PC-9 (cell line): ENCODE data around the gene LRRC14B. TPM values are rescaled to one million over a fixed set of nuclear protein-coding genes. Genes with fewer than 3 reads are reported as not detected.
"Not testable (repeated sequence)": the region's sequence is repeated elsewhere in the genome, so short reads cannot be mapped to it uniquely, and the experiment has no call there.

Source experiments
- BruUV-seq: library from RNA; stranded (reverse); fragments of 400-500 nt; replicated peaks from 2 replicates; lab custom pipeline; 2021; lab: Mats Ljungman, UMichigan
- CTCF ChIA-PET: fragments of 300-600 bp; sonication (Branson Sonifier 250); formaldehyde crosslinking; loops from one replicate; lab custom pipeline; 2022; ENCODE audit warnings: antibody characterized with exemption; lab: Charles Lee
- POLR2A ChIA-PET: fragments of 300-600 bp; sonication (Branson Sonifier 250); formaldehyde crosslinking; loops from one replicate; lab custom pipeline; 2022; ENCODE audit warnings: antibody characterized with exemption; ENCODE audit not compliant: unreplicated experiment; lab: Charles Lee
- DNase-seq, 2 experiments: peaks; one replicate each; pipeline versions ENCODE4 v3.0.0 to v3.0.0-alpha.2; 2015 to 2022; ENCODE audit warnings: mixed read lengths in 1 of 2
- H2AFZ ChIP-seq: fragments of 200-600 bp; sonication (generic); 2 replicates; pipeline ENCODE4 v1.8.1; 2017; ENCODE audit warnings: antibody characterized with exemption
- H3F3A ChIP-seq: fragments of 200-600 bp; sonication (generic); 2 replicates; pipeline ENCODE4 v1.8.1; 2017; ENCODE audit warnings: antibody characterized with exemption, mild to moderate bottlenecking, low read depth; ENCODE audit not compliant: insufficient read depth
- H3K27ac ChIP-seq: fragments of 200-600 bp; sonication (generic); 2 replicates; pipeline ENCODE4 v1.6.1; 2016; ENCODE audit warnings: mixed run types
- H3K27me3 ChIP-seq: fragments of 200-600 bp; sonication (generic); 2 replicates; pipeline ENCODE4 v1.6.1; 2016; ENCODE audit warnings: low read depth, mixed run types; ENCODE audit not compliant: insufficient read depth
- H3K36me3 ChIP-seq: fragments of 200-600 bp; sonication (generic); 2 replicates; pipeline ENCODE4 v1.6.1; 2016; ENCODE audit warnings: low read depth, mixed run types
- H3K4me1 ChIP-seq: fragments of 200-600 bp; sonication (generic); replicated peaks from 2 replicates; pipeline ENCODE4 v1.6.1; 2016; ENCODE audit warnings: mixed run types; ENCODE audit not compliant: insufficient read depth
- H3K4me2 ChIP-seq: fragments of 200-600 bp; sonication (generic); 2 replicates; pipeline ENCODE4 v1.6.1; 2017; ENCODE audit warnings: mixed run types
- H3K4me3 ChIP-seq: fragments of 200-600 bp; sonication (generic); 2 replicates; pipeline ENCODE4 v1.6.1; 2016; ENCODE audit warnings: mixed run types
- H3K79me2 ChIP-seq: fragments of 200-600 bp; sonication (generic); 2 replicates; pipeline ENCODE4 v1.6.1; 2017; ENCODE audit warnings: low read depth, mixed run types
- H3K9me2 ChIP-seq: fragments of 200-600 bp; sonication (generic); 2 replicates; pipeline ENCODE4 v1.8.1; 2017; ENCODE audit warnings: mild to moderate bottlenecking; ENCODE audit not compliant: insufficient read depth
- H3K9me3 ChIP-seq: fragments of 200-600 bp; sonication (generic); 2 replicates; pipeline ENCODE4 v1.8.1; 2016; ENCODE audit warnings: low read depth; ENCODE audit not compliant: insufficient read depth
- H4K20me1 ChIP-seq: fragments of 200-600 bp; sonication (generic); 2 replicates; pipeline ENCODE4 v1.8.1; 2017; ENCODE audit not compliant: insufficient read depth
- CTCF ChIP-seq: fragments of 200-600 bp; sonication (generic); conservative IDR thresholded peaks from 2 replicates; pipeline ENCODE4 v1.6.1; 2017; ENCODE audit warnings: mixed run types, antibody characterized with exemption, mild to moderate bottlenecking, moderate library complexity
- EZH2 ChIP-seq: fragments of 200-600 bp; sonication (generic); IDR thresholded peaks from 2 replicates; pipeline ENCODE4 v1.8.0; 2017; ENCODE audit warnings: antibody characterized with exemption, low read depth
- intact Hi-C: fragments of 100-400 bp; cut with micrococcal nuclease; formaldehyde crosslinking; loops from one replicate; pipeline ENCODE4 v1.10.0; 2022; ENCODE audit not compliant: unreplicated experiment
- total RNA-seq: library from RNA; stranded (reverse); gene quantifications from 2 replicates; pipeline ENCODE4 v1.2.3, GENCODE V29; 2021

Gene LRRC14B
- total RNA-seq, 1 experiment from 2014 or later = not detected

- Histone ChIP-seq H2AFZ (no peak overlapping the region), H3K9me2 (no peaks in the 10 kb centered on the region), H3K4me1 (peaks cover 5% of the 10 kb centered on the region; the same call in 1 of the 2 replicates), H3K4me3 (no peak overlapping the region), H3K27me3 (no peaks in the 10 kb centered on the region), H3K27ac (no peak overlapping the region), H3K79me2 (peaks cover 45% of the 10 kb centered on the region), H3K9me3 (no peaks in the 10 kb centered on the region), H3F3A (no peaks in the 10 kb centered on the region), H3K36me3 (0 out of 2 replicates have a peak, but pooled peaks cover 7% of the 10 kb centered on the region), H3K4me2 (no peak overlapping the region), H4K20me1 (peaks cover 22% of the 10 kb centered on the region)
- intact Hi-C loops = no loop called here
- DNase-seq = no peak
- TF ChIP-seq CTCF = no peak
- TF ChIP-seq EZH2 = no peak
- ChIA-PET CTCF (no interaction called here), POLR2A (no interaction called here)
- BruUV-seq = no TSS peak
Measured at GRCh38 chr5:213803-214395, 22.6 kb downstream of the LRRC14B start.

GRCh38 chr5:215256-215655 lies 24.0 kb downstream of the LRRC14B start:
- peaks cover 17% of the 10 kb centered on the region for H3K4me1 ChIP-seq
- H2AFZ ChIP-seq, POLR2A ChIA-PET, H3K9me3 ChIP-seq, BruUV-seq, H3K27me3 ChIP-seq, intact Hi-C loops, H3K9me2 ChIP-seq, CTCF ChIA-PET, H3K36me3 ChIP-seq, H3K4me2 ChIP-seq, H3F3A ChIP-seq, H3K4me3 ChIP-seq, DNase-seq, H3K27ac ChIP-seq: not testable (repeated sequence)
- peaks cover 23% of the 10 kb centered on the region for H4K20me1 ChIP-seq
- peaks cover 50% of the 10 kb centered on the region for H3K79me2 ChIP-seq

GRCh38 chr5:216076-216475 lies 24.8 kb downstream of the LRRC14B start:
- H4K20me1 ChIP-seq = peaks cover 30% of the 10 kb centered on the region
- H3K27ac ChIP-seq, H3K27me3 ChIP-seq, H2AFZ ChIP-seq, H3K9me2 ChIP-seq, BruUV-seq, CTCF ChIA-PET, intact Hi-C loops, H3F3A ChIP-seq, H3K4me2 ChIP-seq, H3K4me3 ChIP-seq, DNase-seq, POLR2A ChIA-PET, H3K9me3 ChIP-seq, H3K36me3 ChIP-seq: not testable (repeated sequence)
- peaks cover 56% of the 10 kb centered on the region for H3K79me2 ChIP-seq
- peaks cover 20% of the 10 kb centered on the region for H3K4me1 ChIP-seq

GRCh38 chr5:217494-218456 lies 26.5 kb downstream of the LRRC14B start, which contains the start of the genes CCDC127 and SDHA:
Gene CCDC127 (minus strand): TSS chr5:218153. CDS start chr5:216849, 1,304 bp downstream.
Gene SDHA (plus strand): TSS chr5:218320. CDS start chr5:218356, 36 bp downstream.
- Histone ChIP-seq H3K4me2 (peak within 1 kb of the TSS; percentile 89), H2AFZ (peak within 1 kb of the TSS; percentile 98), H3K4me1 (peaks cover 21% of the 10 kb centered on the region), H3K4me3 (peak within 1 kb of the TSS; percentile 79), H3K79me2 (peaks cover 73% of the 10 kb centered on the region), H4K20me1 (peaks cover 45% of the 10 kb centered on the region)
- ChIA-PET CTCF (interaction anchor here (0.6 to 1.3 kb wide), 3 partner anchors 21 to 50 kb away, joined by 3 to 6 read pairs (median 3); no protein-coding TSS in a partner anchor), POLR2A (interaction anchor here (0.6 to 2.4 kb wide), 4 partner anchors 53 to 1473 kb away, joined by 3 to 35 read pairs (median 14); partner anchors contain the start of gene PDCD6)
- H3K9me2 ChIP-seq, H3K9me3 ChIP-seq, H3F3A ChIP-seq, H3K27ac ChIP-seq, H3K36me3 ChIP-seq, H3K27me3 ChIP-seq: not testable (repeated sequence)
- peak; percentile 67 for TF ChIP-seq CTCF
- peak; percentile 86 to 100 for DNase-seq
- BruUV-seq = TSS peak; percentile 51
- intact Hi-C loops = loop anchor here (1.0 to 2.0 kb wide), 3 partner anchors 29 to 393 kb away; partner anchors contain the start of gene PDCD6
